Endothelial cell of umbilical vein (primary cell): ENCODE data around the gene CNOT6. TPM values are rescaled to one million over a fixed set of nuclear protein-coding genes. Genes with fewer than 3 reads are reported as not detected.

Source experiments
- BruUV-seq: library from RNA; stranded (reverse); fragments of 400-500 nt; replicated peaks from 2 replicates; lab custom pipeline; 2021; lab: Mats Ljungman, UMichigan
- CTCF ChIA-PET: fragments of 300-600, 350-600 bp; sonication (Branson Sonifier 250); formaldehyde crosslinking; loops from one replicate; lab custom pipeline; 2021; ENCODE audit warnings: antibody characterized with exemption, inconsistent platforms; lab: Charles Lee
- POLR2A ChIA-PET: fragments of 300-600, 350-600 bp; sonication (Branson Sonifier 250); formaldehyde crosslinking; loops from one replicate; lab custom pipeline; 2021; ENCODE audit warnings: antibody characterized with exemption, inconsistent platforms; lab: Charles Lee
- DNase-seq: peaks from one replicate; pipeline ENCODE4 v3.0.0-alpha.2; 2011; ENCODE audit warnings: low read depth, low spot score
- FAIRE-seq: peaks from 2 replicates; lab custom pipeline; 2011; peaks lifted over from hg19 to GRCh38; lab: Jason Lieb, UNC
- H2AFZ ChIP-seq: 2 replicates; pipeline ENCODE4 v1.6.0; 2012; ENCODE audit warnings: low read depth, low read length, control low read depth, inconsistent platforms
- H3K27ac ChIP-seq: 2 replicates; pipeline ENCODE4 v1.5.1; 2011; ENCODE audit warnings: low read depth, mild to moderate bottlenecking, control low read depth, low read length, moderate library complexity; ENCODE audit not compliant: insufficient read depth
- H3K27me3 ChIP-seq, 2 experiments: 2 replicates each; pipeline versions ENCODE4 v1.6.0 to v1.6.1; 2011; ENCODE audit warnings: low read length in 2 of 2, mixed read lengths in 1 of 2; ENCODE audit not compliant: control insufficient read depth in 2 of 2, insufficient read depth in 2 of 2
- H3K36me3 ChIP-seq, 2 experiments: 2 replicates in 1 of 2; 3 replicates in 1 of 2; pipeline ENCODE4 v1.5.1; 2011; ENCODE audit warnings: low read length in 2 of 2, mild to moderate bottlenecking in 1 of 2, moderate library complexity in 1 of 2; ENCODE audit not compliant: control insufficient read depth in 2 of 2, insufficient read depth in 2 of 2; ENCODE audit errors: extremely low read depth in 1 of 2
- H3K4me1 ChIP-seq: 3 replicates; pipeline ENCODE4 v1.5.1; 2011; ENCODE audit warnings: mild to moderate bottlenecking, low read length; ENCODE audit not compliant: control insufficient read depth, insufficient read depth; ENCODE audit errors: extremely low read depth
- H3K4me2 ChIP-seq: 2 replicates; pipeline ENCODE4 v1.6.1; 2011; ENCODE audit warnings: low read length, control low read depth, mixed read lengths; ENCODE audit not compliant: insufficient read depth
- H3K4me3 ChIP-seq, 3 experiments: fragments of 200-600 bp in 1 of 3; sonication (generic), shearing (Covaris generic) in 1 of 3; replicated peaks in 1 of 3; 2 replicates each; pipeline ENCODE4 v1.5.1; 2011 to 2016; ENCODE audit warnings: control low read depth in 3 of 3, low read length in 3 of 3, mild to moderate bottlenecking in 2 of 3, inconsistent platforms in 1 of 3, low read depth in 1 of 3, moderate library complexity in 1 of 3; ENCODE audit not compliant: insufficient read depth in 1 of 3
- H3K79me2 ChIP-seq: 2 replicates; pipeline ENCODE4 v1.6.0; 2012; ENCODE audit warnings: low read length, inconsistent platforms; ENCODE audit not compliant: control insufficient read depth, insufficient read depth
- H3K9ac ChIP-seq: replicated peaks from 2 replicates; pipeline ENCODE3; 2011; ENCODE audit warnings: low read length, control low read depth; ENCODE audit not compliant: insufficient read depth; ENCODE audit errors: extremely low read depth
- H3K9me1 ChIP-seq: replicated peaks from 3 replicates; pipeline ENCODE4 v1.6.0; 2011; ENCODE audit warnings: mild to moderate bottlenecking, low read length; ENCODE audit not compliant: control insufficient read depth, insufficient read depth; ENCODE audit errors: extremely low read depth
- H3K9me3 ChIP-seq: replicated peaks from 2 replicates; pipeline ENCODE4 v1.5.1; 2012; ENCODE audit warnings: low read length, inconsistent platforms; ENCODE audit not compliant: control insufficient read depth, insufficient read depth
- H4K20me1 ChIP-seq: replicated peaks from 2 replicates; pipeline ENCODE3; 2011; ENCODE audit warnings: mild to moderate bottlenecking, low read length; ENCODE audit not compliant: control insufficient read depth, insufficient read depth; ENCODE audit errors: extremely low read depth
- CTCF ChIP-seq, 2 donors: IDR thresholded peaks; 1 replicate in 1 of 2; 2 replicates in 1 of 2; pipeline ENCODE4 v1.5.1; 2011; ENCODE audit warnings: low read length in 2 of 2, mild to moderate bottlenecking in 2 of 2, moderate library complexity in 2 of 2, control low read depth in 1 of 2, inconsistent platforms in 1 of 2, low read depth in 1 of 2; ENCODE audit not compliant: insufficient read depth in 1 of 2; ENCODE audit errors: extremely low read depth in 1 of 2
- EZH2 ChIP-seq: IDR thresholded peaks from 2 replicates; pipeline ENCODE4 v1.6.1; 2012; ENCODE audit warnings: borderline replicate concordance, low read depth, mild to moderate bottlenecking, moderate library complexity, low read length, inconsistent platforms; ENCODE audit not compliant: severe bottlenecking
- FOS ChIP-seq: IDR thresholded peaks from 2 replicates; pipeline ENCODE4 v1.6.1; 2011; ENCODE audit warnings: mild to moderate bottlenecking, low read length, moderate library complexity, borderline replicate concordance; ENCODE audit not compliant: insufficient read depth
- GATA2 ChIP-seq: IDR thresholded peaks from 2 replicates; pipeline ENCODE4 v1.7.0; 2011; ENCODE audit warnings: low read depth, mild to moderate bottlenecking, moderate library complexity, mixed read lengths, low read length; ENCODE audit not compliant: insufficient read length, insufficient read depth
- JUN ChIP-seq: IDR thresholded peaks from 2 replicates; pipeline ENCODE4 v1.6.1; 2011; ENCODE audit warnings: borderline replicate concordance, low read depth; ENCODE audit not compliant: insufficient read length, insufficient read depth
- MAX ChIP-seq: IDR thresholded peaks from 2 replicates; pipeline ENCODE4 v1.6.1; 2011; ENCODE audit not compliant: insufficient read depth, insufficient read length
- MYC ChIP-seq: IDR thresholded peaks from one replicate; pipeline ENCODE4 v1.6.1; 2011; ENCODE audit warnings: mild to moderate bottlenecking, low read depth, low read length
- POLR2A ChIP-seq: IDR thresholded peaks from 2 replicates; pipeline ENCODE4 v1.6.1; 2012; ENCODE audit warnings: low read depth, mild to moderate bottlenecking, control low read depth, low read length
- POLR2AphosphoS5 ChIP-seq: IDR thresholded peaks from 2 replicates; pipeline ENCODE4 v1.6.1; 2012; ENCODE audit warnings: low read depth, mild to moderate bottlenecking, control low read depth, low read length, moderate library complexity; ENCODE audit not compliant: insufficient read depth
- dilution Hi-C: fragments of 300-500 bp; cut with MboI; formaldehyde crosslinking; loops from one replicate; pipeline ENCODE4 v1.15.0; 2019; ENCODE audit warnings: low sequenced_read_pairs; ENCODE audit not compliant: extremely low pct_ligation_motif_present
- intact Hi-C: fragments of 100-400 bp; cut with micrococcal nuclease; formaldehyde crosslinking; loops from one replicate; pipeline ENCODE4 v1.10.0; 2022
- polyA plus RNA-seq, 4 experiments: library from polyadenylated mRNA; depleted of rRNA in 3 of 4; stranded (reverse) in 3 of 4; unstranded in 1 of 4; fragments of >200 nt; gene quantifications; 2 replicates each; pipeline versions ENCODE4 v1.2.1 to v1.2.3, GENCODE V29; 2011 to 2012; ENCODE audit warnings: missing spikeins in 1 of 4
- total RNA-seq: library from RNA; stranded (reverse); gene quantifications from 2 replicates; pipeline ENCODE4 v1.2.3, GENCODE V29; 2021

CNOT6 gene
- total and polyA plus RNA-seq, 2 donors (not counting 3 experiments of a cell fraction or from before 2014, with no cell fraction given), result 9.2 to 33.8 TPM

GRCh38 chr5:180519098-180519497 lies 24.9 kb downstream of the CNOT6 start:
- Histone ChIP-seq H3K9me3 (no peaks in the 10 kb centered on the region), H3K27me3 (no peaks in the 10 kb centered on the region), H3K4me2 (no peak overlapping the region), H3K79me2 (peaks cover 93% of the 10 kb centered on the region), H3K27ac (no peak overlapping the region), H3K4me1 (no peaks in the 10 kb centered on the region), H3K9ac (no peak overlapping the region), H3K36me3 (no peaks in the 10 kb centered on the region), H4K20me1 (peaks cover 8% of the 10 kb centered on the region), H3K9me1 (no peaks in the 10 kb centered on the region), H2AFZ (no peak overlapping the region), H3K4me3 (no peak overlapping the region)
- DNase-seq (no peak), FAIRE-seq (no peak)
- no TSS peak for BruUV-seq
- intact Hi-C loops, result no loop called here
- ChIA-PET CTCF (no interaction called here), POLR2A (no interaction called here)
- dilution Hi-C loops, result no loop called here
- TF ChIP-seq FOS, result no peak
- TF ChIP-seq POLR2A, result no peak
- no peak for TF ChIP-seq POLR2AphosphoS5
- TF ChIP-seq GATA2, result no peak
- no peak for TF ChIP-seq MYC
- no peak for TF ChIP-seq CTCF (IDR thresholded peaks at IDR 0.05; ENCODE audit: extremely low read depth in 1 of 2, insufficient read depth in 1 of 2, low read depth in 1 of 2, low read length in 2 of 2)
- no peak for TF ChIP-seq MAX
- TF ChIP-seq JUN, result no peak
- no peak for TF ChIP-seq EZH2
